Measurements from ENCODE around the gene RBM15.

The RBM15 gene

DNA sequence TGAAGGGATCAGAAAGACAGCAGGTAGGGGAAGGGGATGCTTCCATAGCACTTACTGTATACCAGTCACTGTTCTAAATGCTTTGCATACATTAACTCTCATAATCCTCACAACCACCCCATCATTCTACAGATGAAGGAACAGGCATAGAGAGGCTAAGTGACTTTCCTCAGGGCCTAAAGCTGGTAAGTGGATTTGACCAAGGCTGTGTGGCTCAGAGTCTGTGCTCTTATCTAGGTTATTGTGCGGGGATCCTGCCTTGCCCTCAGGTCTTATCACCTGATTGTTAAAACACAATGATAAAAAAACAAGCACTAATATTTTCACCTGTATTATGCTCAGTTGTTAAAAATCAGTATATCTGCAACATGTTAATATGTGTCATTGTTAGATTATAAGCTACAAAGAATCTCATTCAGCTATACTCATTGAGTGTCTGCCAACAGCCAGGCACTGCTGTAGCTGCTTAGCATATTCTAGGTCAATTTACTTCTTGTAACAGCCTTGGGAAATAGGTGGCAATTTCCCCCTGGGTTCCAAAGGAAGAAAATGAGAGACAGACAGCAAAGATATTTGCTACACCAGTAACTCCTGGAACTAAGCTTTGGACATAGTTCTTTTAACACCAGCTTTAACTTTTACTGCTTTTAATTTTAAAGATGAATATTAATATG, 38.6 kb upstream of the RBM15 start:
- TF ChIP-seq MYC (IDR thresholded peaks at IDR 0.05; ENCODE audit: low read depth, low read length) = no peak
- TF ChIP-seq, protein P1, sequence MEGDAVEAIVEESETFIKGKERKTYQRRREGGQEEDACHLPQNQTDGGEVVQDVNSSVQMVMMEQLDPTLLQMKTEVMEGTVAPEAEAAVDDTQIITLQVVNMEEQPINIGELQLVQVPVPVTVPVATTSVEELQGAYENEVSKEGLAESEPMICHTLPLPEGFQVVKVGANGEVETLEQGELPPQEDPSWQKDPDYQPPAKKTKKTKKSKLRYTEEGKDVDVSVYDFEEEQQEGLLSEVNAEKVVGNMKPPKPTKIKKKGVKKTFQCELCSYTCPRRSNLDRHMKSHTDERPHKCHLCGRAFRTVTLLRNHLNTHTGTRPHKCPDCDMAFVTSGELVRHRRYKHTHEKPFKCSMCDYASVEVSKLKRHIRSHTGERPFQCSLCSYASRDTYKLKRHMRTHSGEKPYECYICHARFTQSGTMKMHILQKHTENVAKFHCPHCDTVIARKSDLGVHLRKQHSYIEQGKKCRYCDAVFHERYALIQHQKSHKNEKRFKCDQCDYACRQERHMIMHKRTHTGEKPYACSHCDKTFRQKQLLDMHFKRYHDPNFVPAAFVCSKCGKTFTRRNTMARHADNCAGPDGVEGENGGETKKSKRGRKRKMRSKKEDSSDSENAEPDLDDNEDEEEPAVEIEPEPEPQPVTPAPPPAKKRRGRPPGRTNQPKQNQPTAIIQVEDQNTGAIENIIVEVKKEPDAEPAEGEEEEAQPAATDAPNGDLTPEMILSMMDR (IDR thresholded peaks at IDR 0.05; ENCODE audit: low read depth, low read length) = no peak
- TF ChIP-seq, protein P2, sequence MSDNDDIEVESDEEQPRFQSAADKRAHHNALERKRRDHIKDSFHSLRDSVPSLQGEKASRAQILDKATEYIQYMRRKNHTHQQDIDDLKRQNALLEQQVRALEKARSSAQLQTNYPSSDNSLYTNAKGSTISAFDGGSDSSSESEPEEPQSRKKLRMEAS (IDR thresholded peaks at IDR 0.05; ENCODE audit: low read depth, low read length) = no peak
- TF ChIP-seq POLR2A (IDR thresholded peaks at IDR 0.05; ENCODE audit: extremely low read depth, insufficient read length) = no peak
- DNase-seq (ENCODE audit: low read depth) = no peak
- H3K4me3 ChIP-seq (ENCODE audit: low read depth, low read length) = no peak overlapping the region

DNA sequence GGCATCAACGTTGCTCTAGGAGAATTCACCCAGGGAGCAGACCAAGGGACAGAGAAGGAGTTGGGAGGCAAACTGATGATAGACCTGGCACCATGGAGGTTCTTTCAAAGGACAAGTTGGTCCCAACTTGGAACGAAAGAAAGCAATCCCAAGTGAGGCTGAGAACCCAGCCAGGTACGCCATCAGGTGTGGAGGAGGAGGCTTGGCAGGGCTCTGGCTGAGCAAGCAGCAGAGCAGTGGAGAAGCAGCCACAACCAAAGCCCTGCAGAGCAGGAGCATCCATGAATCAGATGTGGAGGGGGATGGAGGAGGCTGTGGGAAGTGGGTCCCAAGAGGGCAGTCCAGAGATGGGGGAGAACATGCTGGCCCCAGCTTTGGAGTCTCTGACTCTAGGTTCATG, 36.3 kb upstream of the RBM15 start:
- no peak overlapping the region for H3K4me3 ChIP-seq (ENCODE audit: low read depth, low read length)
- no peak for DNase-seq (ENCODE audit: low read depth)
- TF ChIP-seq POLR2A (IDR thresholded peaks at IDR 0.05; ENCODE audit: extremely low read depth, insufficient read length) = no peak
- TF ChIP-seq, protein P1 (IDR thresholded peaks at IDR 0.05; ENCODE audit: low read depth, low read length) = no peak
- TF ChIP-seq, protein P2 (IDR thresholded peaks at IDR 0.05; ENCODE audit: low read depth, low read length) = no peak
- no peak for TF ChIP-seq MYC (IDR thresholded peaks at IDR 0.05; ENCODE audit: low read depth, low read length)

DNA sequence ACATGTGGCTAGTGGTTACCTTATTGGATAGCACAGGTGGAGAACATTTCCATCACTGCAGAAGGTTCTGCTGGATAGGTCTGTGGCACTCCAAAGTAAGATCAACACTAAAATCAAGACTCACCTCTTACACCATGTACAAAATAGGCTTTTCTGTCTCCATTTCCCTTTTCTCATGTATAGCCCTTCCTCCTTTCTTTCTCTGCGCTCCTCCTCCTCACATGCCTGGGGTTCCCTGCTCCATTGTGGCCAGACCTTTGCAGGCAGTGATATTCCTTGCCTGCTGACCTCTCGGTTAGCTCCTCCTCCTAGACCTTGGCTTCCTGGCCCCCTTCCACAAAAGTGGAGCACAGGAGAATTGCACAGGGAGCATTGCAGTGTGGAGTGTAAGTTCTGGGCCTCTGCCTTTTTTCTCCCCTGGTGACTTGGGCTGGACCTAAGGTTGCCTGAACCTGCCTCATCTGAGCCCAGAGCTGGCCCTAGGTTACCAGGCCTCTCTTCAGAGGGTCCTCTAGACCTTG, 33.2 kb upstream of the RBM15 start:
- DNase-seq (ENCODE audit: low read depth) = no peak
- H3K4me3 ChIP-seq (ENCODE audit: low read depth, low read length) = no peak overlapping the region
- TF ChIP-seq POLR2A (IDR thresholded peaks at IDR 0.05; ENCODE audit: extremely low read depth, insufficient read length) (no peak), MYC (IDR thresholded peaks at IDR 0.05; ENCODE audit: low read depth, low read length) (no peak)
- TF ChIP-seq, protein P1 (IDR thresholded peaks at IDR 0.05; ENCODE audit: low read depth, low read length) = no peak
- TF ChIP-seq, protein P2 (IDR thresholded peaks at IDR 0.05; ENCODE audit: low read depth, low read length) = no peak

DNA sequence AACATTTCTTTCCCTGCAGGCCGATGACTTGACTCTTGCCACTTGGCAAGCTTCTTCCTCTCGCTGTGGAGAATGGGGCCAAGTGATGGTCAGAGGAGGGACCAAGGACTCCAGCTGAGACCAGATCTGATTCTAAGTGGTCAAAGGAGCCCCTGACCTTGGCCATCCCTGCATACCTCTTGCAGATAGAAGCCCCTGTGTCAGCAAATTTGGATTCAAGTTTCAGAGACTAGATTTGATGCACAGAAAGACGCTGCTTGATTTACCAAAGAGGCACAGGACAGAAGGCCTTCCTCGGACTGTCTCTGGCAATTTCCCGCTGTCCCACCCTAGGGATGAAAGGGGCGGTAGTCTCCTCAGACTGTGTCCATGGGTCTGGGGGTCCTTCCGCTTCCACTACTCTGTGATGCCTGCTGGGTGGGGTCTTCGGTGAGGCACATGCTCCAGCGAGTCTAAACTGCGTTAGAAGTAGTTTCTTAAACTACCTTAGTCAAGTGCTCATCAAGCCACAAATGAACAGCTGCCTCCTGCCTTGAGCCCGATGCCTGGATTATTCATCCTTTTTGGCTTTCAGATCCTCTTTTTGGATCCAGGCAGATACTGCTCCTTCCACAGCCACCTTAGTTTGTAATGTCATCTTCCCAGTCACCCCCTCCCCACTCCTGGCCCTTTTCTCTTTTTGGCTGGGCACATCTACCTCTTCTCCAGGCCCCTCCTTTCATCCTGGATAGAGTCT, 31.8 kb upstream of the RBM15 start:
- DNase-seq (ENCODE audit: low read depth) = no peak
- TF ChIP-seq POLR2A (IDR thresholded peaks at IDR 0.05; ENCODE audit: extremely low read depth, insufficient read length) (no peak), MYC (IDR thresholded peaks at IDR 0.05; ENCODE audit: low read depth, low read length) (no peak)
- TF ChIP-seq, protein P2 (IDR thresholded peaks at IDR 0.05; ENCODE audit: low read depth, low read length) = no peak
- TF ChIP-seq, protein P1 (IDR thresholded peaks at IDR 0.05; ENCODE audit: low read depth, low read length) = no peak
- H3K4me3 ChIP-seq (ENCODE audit: low read depth, low read length) = no peak overlapping the region

DNA sequence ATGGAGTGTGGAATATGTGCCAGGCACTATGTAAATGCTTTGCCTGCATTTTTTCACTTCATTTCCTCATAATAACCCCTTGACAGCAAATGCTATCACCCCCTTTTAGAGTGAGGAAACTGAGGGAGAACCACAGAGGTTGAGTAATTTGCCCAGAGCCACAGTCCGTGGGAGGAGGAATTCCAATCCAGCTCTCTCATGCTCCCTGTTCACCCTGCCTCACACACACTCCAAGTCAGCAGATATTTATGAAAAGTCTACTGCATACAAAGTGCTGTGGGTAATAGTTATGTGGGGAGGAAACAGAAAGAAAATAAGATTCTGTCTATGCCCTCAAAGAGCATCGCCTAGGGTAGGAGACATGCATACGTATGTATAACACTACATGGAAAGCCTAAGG, 30.9 kb upstream of the RBM15 start:
- no peak overlapping the region for H3K4me3 ChIP-seq (ENCODE audit: low read depth, low read length)
- TF ChIP-seq, protein P2 (IDR thresholded peaks at IDR 0.05; ENCODE audit: low read depth, low read length) = no peak
- TF ChIP-seq, protein P1 (IDR thresholded peaks at IDR 0.05; ENCODE audit: low read depth, low read length) = no peak
- TF ChIP-seq MYC (IDR thresholded peaks at IDR 0.05; ENCODE audit: low read depth, low read length) (no peak), POLR2A (IDR thresholded peaks at IDR 0.05; ENCODE audit: extremely low read depth, insufficient read length) (no peak)
- no peak for DNase-seq (ENCODE audit: low read depth)

All from NB4 (cell line).